Measurements from ENCODE around the gene ASB1.

DNA sequence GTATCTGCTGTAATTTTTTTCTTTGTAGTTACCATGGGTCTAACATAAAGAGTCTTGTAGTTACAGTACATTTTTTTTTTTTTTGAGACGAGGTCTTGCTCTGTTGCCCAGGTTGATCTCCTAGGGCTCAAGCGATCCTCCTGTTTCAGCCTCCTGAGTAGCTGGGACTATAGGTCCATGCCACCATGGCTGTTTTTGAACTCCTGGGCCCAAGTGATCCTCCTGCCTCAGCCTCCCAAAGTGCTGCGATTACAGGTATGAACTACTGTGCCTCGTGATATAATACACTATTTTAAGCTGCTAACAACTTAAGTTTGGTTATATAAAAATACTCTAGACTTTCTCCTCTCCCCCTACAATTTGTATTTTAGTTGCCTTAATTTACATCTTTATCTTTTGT lies 46.3 kb downstream of the ASB1 start:
- TF ChIP-seq, protein P1, sequence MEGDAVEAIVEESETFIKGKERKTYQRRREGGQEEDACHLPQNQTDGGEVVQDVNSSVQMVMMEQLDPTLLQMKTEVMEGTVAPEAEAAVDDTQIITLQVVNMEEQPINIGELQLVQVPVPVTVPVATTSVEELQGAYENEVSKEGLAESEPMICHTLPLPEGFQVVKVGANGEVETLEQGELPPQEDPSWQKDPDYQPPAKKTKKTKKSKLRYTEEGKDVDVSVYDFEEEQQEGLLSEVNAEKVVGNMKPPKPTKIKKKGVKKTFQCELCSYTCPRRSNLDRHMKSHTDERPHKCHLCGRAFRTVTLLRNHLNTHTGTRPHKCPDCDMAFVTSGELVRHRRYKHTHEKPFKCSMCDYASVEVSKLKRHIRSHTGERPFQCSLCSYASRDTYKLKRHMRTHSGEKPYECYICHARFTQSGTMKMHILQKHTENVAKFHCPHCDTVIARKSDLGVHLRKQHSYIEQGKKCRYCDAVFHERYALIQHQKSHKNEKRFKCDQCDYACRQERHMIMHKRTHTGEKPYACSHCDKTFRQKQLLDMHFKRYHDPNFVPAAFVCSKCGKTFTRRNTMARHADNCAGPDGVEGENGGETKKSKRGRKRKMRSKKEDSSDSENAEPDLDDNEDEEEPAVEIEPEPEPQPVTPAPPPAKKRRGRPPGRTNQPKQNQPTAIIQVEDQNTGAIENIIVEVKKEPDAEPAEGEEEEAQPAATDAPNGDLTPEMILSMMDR (conservative IDR thresholded peaks at IDR 0.05; ENCODE audit: low read depth, low read length), result no peak
- no peak for TF ChIP-seq EZH2phosphoT487 (IDR thresholded peaks at IDR 0.05; ENCODE audit: borderline replicate concordance, low read length)
- TF ChIP-seq EZH2 (IDR thresholded peaks at IDR 0.05; ENCODE audit: low read length, unreplicated experiment), result no peak
